ENCODE data around the gene CLDN12.
A peak's percentile ranks its signal among the peaks of the same experiment; 100 is the strongest.

CLDN12 gene

DNA sequence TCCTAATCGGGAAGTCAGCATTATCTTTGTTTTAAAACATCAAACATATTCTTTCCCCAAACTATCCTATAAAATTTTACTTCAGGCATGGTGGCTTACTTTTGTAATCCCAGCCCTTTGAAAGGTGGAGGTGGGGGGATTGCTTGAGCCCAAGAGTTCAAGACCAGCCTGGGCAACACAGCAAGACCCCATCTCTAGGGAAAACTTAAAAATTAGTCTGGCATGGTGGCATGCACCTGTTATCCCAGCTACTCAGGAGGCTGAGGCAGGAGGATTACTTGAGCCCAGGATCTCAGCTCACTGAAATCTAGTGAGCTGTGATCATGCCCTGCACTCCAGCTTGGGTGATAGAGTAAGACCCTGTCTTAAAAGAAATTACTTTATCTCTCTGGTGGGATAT is 4.9 kb downstream of the CLDN12 start:
- Histone ChIP-seq H3K4me2 (ENCODE audit: low read length) (no peak overlapping the region), H4K91ac (ENCODE audit: low read depth, low read length) (no peak overlapping the region), H3K36me3 (ENCODE audit: control insufficient read depth in 1 of 2, insufficient read depth in 2 of 2, low read length in 2 of 2) (peaks cover 14 to 18% of the 10 kb centered on the region in 2 experiments), H3K27me3 (ENCODE audit: insufficient read depth, low read length) (no peaks in the 10 kb centered on the region), H3K9ac (ENCODE audit: low read length) (no peak overlapping the region), H3K79me1 (ENCODE audit: low read length) (peaks cover 5% of the 10 kb centered on the region), H3K14ac (ENCODE audit: low read length) (no peak overlapping the region), H2BK5ac (ENCODE audit: low read depth, low read length, poor library complexity) (no peak overlapping the region), H4K12ac (ENCODE audit: low read depth, low read length) (no peak overlapping the region), H3K4me1 (ENCODE audit: control insufficient read depth in 1 of 2, insufficient read depth in 2 of 2, low read length in 2 of 2) (no peaks in the 10 kb centered on the region), H2BK12ac (ENCODE audit: low read length) (no peak overlapping the region), H3K9me3 (ENCODE audit: insufficient read depth, low read depth, low read length) (no peaks in the 10 kb centered on the region), H3K4ac (ENCODE audit: low read depth, low read length) (no peak overlapping the region), H3K4me3 (ENCODE audit: low read depth, low read length) (no peak overlapping the region), H3K18ac (ENCODE audit: low read length) (no peak overlapping the region), H4K8ac (ENCODE audit: low read depth, low read length) (no peak overlapping the region), H2BK120ac (ENCODE audit: insufficient read depth, low read length, poor library complexity) (no peak overlapping the region), H3K27ac (ENCODE audit: low read depth, low read length) (no peak overlapping the region), H3K23ac (ENCODE audit: low read length) (no peak overlapping the region), H2AK5ac (ENCODE audit: low read length) (no peak overlapping the region), H3K79me2 (ENCODE audit: control insufficient read depth, insufficient read depth, low read length, poor library complexity) (no peaks in the 10 kb centered on the region), H2AFZ (ENCODE audit: insufficient read depth, low read length, poor library complexity) (no peak overlapping the region)
- no peak for DNase-seq
- no CpG with 5 or more reads among the region's 1 CpG for WGBS (ENCODE audit: extremely low coverage, insufficient coverage, insufficient read length)

DNA sequence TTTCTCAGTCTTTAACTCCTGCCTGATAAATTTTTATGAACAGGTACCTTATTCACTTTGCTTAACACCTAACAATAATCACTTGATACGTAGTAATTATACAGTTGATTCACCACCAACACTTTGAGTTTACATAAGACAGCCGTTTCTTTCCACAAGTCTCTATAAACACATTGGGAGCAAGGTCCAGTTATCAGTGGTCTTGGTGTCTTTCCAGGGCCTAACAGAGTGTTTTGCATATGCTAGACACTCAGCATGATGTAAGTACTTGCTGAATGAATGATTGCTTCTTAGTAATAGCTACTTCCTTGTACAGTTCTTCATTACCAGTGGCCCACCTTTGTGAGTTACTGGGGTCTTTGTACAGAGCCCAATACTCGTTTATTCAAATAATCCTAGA is 6.4 kb downstream of the CLDN12 start:
- Histone ChIP-seq H4K12ac (ENCODE audit: low read depth, low read length) (no peak overlapping the region), H3K4me3 (ENCODE audit: low read depth, low read length) (no peak overlapping the region), H2BK12ac (ENCODE audit: low read length) (no peak overlapping the region), H2BK5ac (ENCODE audit: low read depth, low read length, poor library complexity) (no peak overlapping the region), H3K23ac (ENCODE audit: low read length) (no peak overlapping the region), H2AK5ac (ENCODE audit: low read length) (no peak overlapping the region), H2AFZ (ENCODE audit: insufficient read depth, low read length, poor library complexity) (no peak overlapping the region), H2BK120ac (ENCODE audit: insufficient read depth, low read length, poor library complexity) (no peak overlapping the region), H3K9ac (ENCODE audit: low read length) (no peak overlapping the region), H3K4me2 (ENCODE audit: low read length) (no peak overlapping the region), H4K8ac (ENCODE audit: low read depth, low read length) (no peak overlapping the region), H3K14ac (ENCODE audit: low read length) (no peak overlapping the region), H3K79me1 (ENCODE audit: low read length) (no peaks in the 10 kb centered on the region), H3K27me3 (ENCODE audit: insufficient read depth, low read length) (no peaks in the 10 kb centered on the region), H3K9me3 (ENCODE audit: insufficient read depth, low read depth, low read length) (no peaks in the 10 kb centered on the region), H4K91ac (ENCODE audit: low read depth, low read length) (no peak overlapping the region), H3K36me3 (ENCODE audit: control insufficient read depth in 1 of 2, insufficient read depth in 2 of 2, low read length in 2 of 2) (peaks cover 15 to 18% of the 10 kb centered on the region in 2 experiments), H3K4me1 (ENCODE audit: control insufficient read depth in 1 of 2, insufficient read depth in 2 of 2, low read length in 2 of 2) (no peaks in the 10 kb centered on the region), H3K27ac (ENCODE audit: low read depth, low read length) (no peak overlapping the region), H3K18ac (ENCODE audit: low read length) (no peak overlapping the region), H3K79me2 (ENCODE audit: control insufficient read depth, insufficient read depth, low read length, poor library complexity) (no peaks in the 10 kb centered on the region), H3K4ac (ENCODE audit: low read depth, low read length) (no peak overlapping the region)
- no CpG with 5 or more reads among the region's 3 CpGs for WGBS (ENCODE audit: extremely low coverage, insufficient coverage, insufficient read length)
- no peak for DNase-seq

DNA sequence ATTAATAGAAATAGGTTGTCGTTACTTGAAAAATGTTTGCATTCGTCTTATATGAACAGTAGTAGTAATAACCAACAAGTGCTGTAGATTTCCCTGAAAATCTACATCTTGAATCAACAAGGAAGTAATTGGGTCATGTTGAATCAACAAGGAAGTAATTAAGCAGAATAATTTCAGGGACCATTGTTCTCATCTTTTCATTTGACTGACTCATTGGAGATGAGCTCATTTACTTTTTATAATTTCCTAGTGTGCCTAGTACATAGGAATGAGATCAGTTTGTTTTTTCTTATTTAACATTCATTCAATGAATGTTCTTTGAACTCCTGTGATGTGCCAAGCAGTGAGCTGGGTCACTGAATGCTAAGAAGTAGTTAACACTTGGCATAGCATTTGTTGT is 8.2 kb downstream of the CLDN12 start:
- DNase-seq, result no peak
- Histone ChIP-seq H4K12ac (ENCODE audit: low read depth, low read length) (no peak overlapping the region), H4K91ac (ENCODE audit: low read depth, low read length) (no peak overlapping the region), H2BK12ac (ENCODE audit: low read length) (no peak overlapping the region), H3K79me2 (ENCODE audit: control insufficient read depth, insufficient read depth, low read length, poor library complexity) (no peaks in the 10 kb centered on the region), H3K23ac (ENCODE audit: low read length) (no peak overlapping the region), H3K4ac (ENCODE audit: low read depth, low read length) (no peak overlapping the region), H2AFZ (ENCODE audit: insufficient read depth, low read length, poor library complexity) (no peak overlapping the region), H3K9ac (ENCODE audit: low read length) (no peak overlapping the region), H3K27ac (ENCODE audit: low read depth, low read length) (no peak overlapping the region), H3K4me1 (ENCODE audit: control insufficient read depth in 1 of 2, insufficient read depth in 2 of 2, low read length in 2 of 2) (no peaks in the 10 kb centered on the region), H3K36me3 (ENCODE audit: control insufficient read depth in 1 of 2, insufficient read depth in 2 of 2, low read length in 2 of 2) (peaks cover 11 to 14% of the 10 kb centered on the region in 2 experiments), H4K8ac (ENCODE audit: low read depth, low read length) (no peak overlapping the region), H3K4me2 (ENCODE audit: low read length) (no peak overlapping the region), H3K18ac (ENCODE audit: low read length) (no peak overlapping the region), H2AK5ac (ENCODE audit: low read length) (no peak overlapping the region), H3K27me3 (ENCODE audit: insufficient read depth, low read length) (no peaks in the 10 kb centered on the region), H3K79me1 (ENCODE audit: low read length) (no peaks in the 10 kb centered on the region), H2BK120ac (ENCODE audit: insufficient read depth, low read length, poor library complexity) (no peak overlapping the region), H3K4me3 (ENCODE audit: low read depth, low read length) (no peak overlapping the region), H3K14ac (ENCODE audit: low read length) (no peak overlapping the region), H2BK5ac (ENCODE audit: low read depth, low read length, poor library complexity) (no peak overlapping the region), H3K9me3 (ENCODE audit: insufficient read depth, low read depth, low read length) (no peaks in the 10 kb centered on the region)
- WGBS (ENCODE audit: extremely low coverage, insufficient coverage, insufficient read length), result no CpG with 5 or more reads among the region's 2 CpGs

DNA sequence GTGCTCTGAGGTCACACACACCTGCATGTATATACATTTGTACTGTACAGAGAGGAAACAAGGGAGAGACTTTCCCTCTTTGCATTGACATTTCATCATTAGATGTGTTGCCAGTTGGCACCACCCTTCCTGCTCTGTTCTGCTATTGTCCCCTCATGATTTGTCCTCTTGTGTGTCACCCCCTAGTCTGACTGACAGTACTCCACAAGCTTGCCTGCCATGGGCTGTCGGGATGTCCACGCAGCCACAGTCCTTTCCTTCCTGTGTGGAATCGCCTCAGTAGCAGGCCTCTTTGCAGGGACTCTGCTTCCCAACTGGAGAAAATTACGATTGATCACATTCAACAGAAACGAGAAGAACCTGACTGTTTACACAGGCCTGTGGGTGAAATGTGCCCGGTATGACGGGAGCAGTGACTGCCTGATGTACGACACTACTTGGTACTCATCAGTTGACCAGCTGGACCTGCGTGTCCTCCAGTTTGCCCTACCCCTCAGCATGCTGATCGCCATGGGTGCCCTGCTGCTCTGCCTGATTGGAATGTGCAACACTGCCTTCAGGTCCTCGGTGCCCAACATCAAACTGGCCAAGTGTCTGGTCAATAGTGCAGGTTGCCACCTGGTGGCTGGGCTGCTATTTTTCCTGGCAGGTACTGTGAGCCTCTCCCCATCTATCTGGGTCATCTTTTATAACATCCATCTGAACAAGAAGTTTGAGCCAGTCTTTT is 9.4 kb downstream of the CLDN12 start:
- DNase-seq, result peak in 1 of 2 donors; percentile 29
- Histone ChIP-seq H3K27me3 (ENCODE audit: insufficient read depth, low read length) (no peaks in the 10 kb centered on the region), H3K18ac (ENCODE audit: low read length) (no peak overlapping the region), H3K4ac (ENCODE audit: low read depth, low read length) (no peak overlapping the region), H2BK120ac (ENCODE audit: insufficient read depth, low read length, poor library complexity) (no peak overlapping the region), H3K79me2 (ENCODE audit: control insufficient read depth, insufficient read depth, low read length, poor library complexity) (no peaks in the 10 kb centered on the region), H4K91ac (ENCODE audit: low read depth, low read length) (no peak overlapping the region), H3K27ac (ENCODE audit: low read depth, low read length) (no peak overlapping the region), H3K79me1 (ENCODE audit: low read length) (no peaks in the 10 kb centered on the region), H3K4me1 (ENCODE audit: control insufficient read depth in 1 of 2, insufficient read depth in 2 of 2, low read length in 2 of 2) (no peaks in the 10 kb centered on the region), H3K9ac (ENCODE audit: low read length) (no peak overlapping the region), H3K9me3 (ENCODE audit: insufficient read depth, low read depth, low read length) (no peaks in the 10 kb centered on the region), H3K14ac (ENCODE audit: low read length) (no peak overlapping the region), H3K36me3 (ENCODE audit: control insufficient read depth in 1 of 2, insufficient read depth in 2 of 2, low read length in 2 of 2) (peaks cover 10 to 13% of the 10 kb centered on the region in 2 experiments), H4K8ac (ENCODE audit: low read depth, low read length) (no peak overlapping the region), H2AK5ac (ENCODE audit: low read length) (no peak overlapping the region), H2AFZ (ENCODE audit: insufficient read depth, low read length, poor library complexity) (no peak overlapping the region), H2BK5ac (ENCODE audit: low read depth, low read length, poor library complexity) (no peak overlapping the region), H3K23ac (ENCODE audit: low read length) (no peak overlapping the region), H4K12ac (ENCODE audit: low read depth, low read length) (no peak overlapping the region), H3K4me3 (ENCODE audit: low read depth, low read length) (no peak overlapping the region), H2BK12ac (ENCODE audit: low read length) (no peak overlapping the region), H3K4me2 (ENCODE audit: low read length) (no peak overlapping the region)
- WGBS (ENCODE audit: extremely low coverage, insufficient coverage, insufficient read length), result no CpG with 5 or more reads among the region's 11 CpGs

Data from trophoblast cell (in vitro differentiated cells and primary cell).